ENCODE data around the gene RANBP1.

The RANBP1 gene

GRCh38 chr22:20108757-20109230 lies 7.1 kb upstream of the RANBP1 start:
- no peaks in the 10 kb centered on the region for H3K4me1 ChIP-seq (ENCODE audit: control insufficient read depth, low read depth, low read length)
- WGBS (ENCODE audit: extremely low coverage, insufficient coverage, low lambda C conversion rate): no CpG with 5 or more reads among the region's 12 CpGs
- H3K36me3 ChIP-seq (ENCODE audit: control insufficient read depth, insufficient read depth, low read length): peaks cover 35% of the 10 kb centered on the region

GRCh38 chr22:20109411-20110358 lies 6.2 kb upstream of the RANBP1 start:
- H3K79me1 ChIP-seq (ENCODE audit: low read length): peaks cover 9% of the 10 kb centered on the region
- no peaks in the 10 kb centered on the region for H3K27me3 ChIP-seq (ENCODE audit: insufficient read depth, low read length, poor library complexity)
- peaks cover 39% of the 10 kb centered on the region for H3K36me3 ChIP-seq (ENCODE audit: control insufficient read depth, insufficient read depth, low read length)
- H2BK5ac ChIP-seq (ENCODE audit: low read length): no peak overlapping the region
- H4K8ac ChIP-seq (ENCODE audit: low read depth, low read length): no peak overlapping the region
- H3K4me2 ChIP-seq (ENCODE audit: low read length): no peak overlapping the region
- peaks cover 2% of the 10 kb centered on the region for H3K79me2 ChIP-seq (ENCODE audit: control insufficient read depth, insufficient read depth, low read length)
- no peak overlapping the region for H3K4ac ChIP-seq (ENCODE audit: low read depth, low read length)
- no peak overlapping the region for H3K56ac ChIP-seq (ENCODE audit: low read length)
- no peak overlapping the region for H3K23ac ChIP-seq (ENCODE audit: low read length)
- no peak for DNase-seq
- H3K9ac ChIP-seq (ENCODE audit: low read length): no peak overlapping the region
- H2BK15ac ChIP-seq (replicated peaks; ENCODE audit: low read depth): no peak overlapping the region
- H2BK120ac ChIP-seq (ENCODE audit: low read depth, low read length): no peak overlapping the region
- H3K4me1 ChIP-seq (ENCODE audit: control insufficient read depth, low read depth, low read length): no peaks in the 10 kb centered on the region
- H2AK5ac ChIP-seq (ENCODE audit: low read length): no peak overlapping the region
- no peak overlapping the region for H3K27ac ChIP-seq (ENCODE audit: low read depth, low read length)
- H4K5ac ChIP-seq (ENCODE audit: low read length): no peak overlapping the region
- H3K18ac ChIP-seq (ENCODE audit: low read length): no peak overlapping the region
- WGBS (ENCODE audit: extremely low coverage, insufficient coverage, low lambda C conversion rate): no CpG with 5 or more reads among the region's 23 CpGs
- no peak overlapping the region for H3K4me3 ChIP-seq (ENCODE audit: low read length)

More at GRCh38 chr22:20108757-20109230, 7.1 kb upstream of the RANBP1 start:
- peaks cover 10% of the 10 kb centered on the region for H3K79me1 ChIP-seq (ENCODE audit: low read length)
- no peak overlapping the region for H2BK15ac ChIP-seq (replicated peaks; ENCODE audit: low read depth)
- no peak overlapping the region for H3K9ac ChIP-seq (ENCODE audit: low read length)
- H3K4ac ChIP-seq (ENCODE audit: low read depth, low read length): no peak overlapping the region
- no peak for DNase-seq
- H3K79me2 ChIP-seq (ENCODE audit: control insufficient read depth, insufficient read depth, low read length): peaks cover 2% of the 10 kb centered on the region
- H3K18ac ChIP-seq (ENCODE audit: low read length): no peak overlapping the region
- no peak overlapping the region for H4K5ac ChIP-seq (ENCODE audit: low read length)
- H3K4me3 ChIP-seq (ENCODE audit: low read length): no peak overlapping the region
- H2BK120ac ChIP-seq (ENCODE audit: low read depth, low read length): no peak overlapping the region
- H2BK5ac ChIP-seq (ENCODE audit: low read length): no peak overlapping the region
- H4K8ac ChIP-seq (ENCODE audit: low read depth, low read length): no peak overlapping the region
- no peak overlapping the region for H3K4me2 ChIP-seq (ENCODE audit: low read length)
- no peak overlapping the region for H2AK5ac ChIP-seq (ENCODE audit: low read length)
- no peak overlapping the region for H3K23ac ChIP-seq (ENCODE audit: low read length)
- no peak overlapping the region for H3K56ac ChIP-seq (ENCODE audit: low read length)
- no peaks in the 10 kb centered on the region for H3K27me3 ChIP-seq (ENCODE audit: insufficient read depth, low read length, poor library complexity)
- H3K27ac ChIP-seq (ENCODE audit: low read depth, low read length): no peak overlapping the region

- H2BK5ac ChIP-seq (ENCODE audit: low read length): no peak overlapping the region
- no peak overlapping the region for H3K4me3 ChIP-seq (ENCODE audit: low read length)
- H2BK120ac ChIP-seq (ENCODE audit: low read depth, low read length): no peak overlapping the region
- no peak overlapping the region for H3K23ac ChIP-seq (ENCODE audit: low read length)
- no peaks in the 10 kb centered on the region for H3K27me3 ChIP-seq (ENCODE audit: insufficient read depth, low read length, poor library complexity)
- H3K9ac ChIP-seq (ENCODE audit: low read length): no peak overlapping the region
- no peak overlapping the region for H2AK5ac ChIP-seq (ENCODE audit: low read length)
- peaks cover 4% of the 10 kb centered on the region for H3K79me1 ChIP-seq (ENCODE audit: low read length)
- WGBS (ENCODE audit: extremely low coverage, insufficient coverage, low lambda C conversion rate): no CpG with 5 or more reads among the region's 9 CpGs
- peaks cover 36% of the 10 kb centered on the region for H3K36me3 ChIP-seq (ENCODE audit: control insufficient read depth, insufficient read depth, low read length)
- no peak overlapping the region for H3K4me2 ChIP-seq (ENCODE audit: low read length)
- H3K79me2 ChIP-seq (ENCODE audit: control insufficient read depth, insufficient read depth, low read length): peaks cover 2% of the 10 kb centered on the region
- no peak overlapping the region for H3K4ac ChIP-seq (ENCODE audit: low read depth, low read length)
- H3K27ac ChIP-seq (ENCODE audit: low read depth, low read length): no peak overlapping the region
- no peak overlapping the region for H4K5ac ChIP-seq (ENCODE audit: low read length)
- no peak overlapping the region for H4K8ac ChIP-seq (ENCODE audit: low read depth, low read length)
- H3K56ac ChIP-seq (ENCODE audit: low read length): no peak overlapping the region
- no peak overlapping the region for H3K18ac ChIP-seq (ENCODE audit: low read length)
- no peaks in the 10 kb centered on the region for H3K4me1 ChIP-seq (ENCODE audit: control insufficient read depth, low read depth, low read length)
- no peak overlapping the region for H2BK15ac ChIP-seq (replicated peaks; ENCODE audit: low read depth)
- DNase-seq: no peak
Observed at GRCh38 chr22:20110359-20110985, 5.4 kb upstream of the RANBP1 start.

GRCh38 chr22:20111045-20111688 lies 4.7 kb upstream of the RANBP1 start:
- Histone ChIP-seq H3K79me1 (ENCODE audit: low read length) (peaks cover 9% of the 10 kb centered on the region), H4K8ac (ENCODE audit: low read depth, low read length) (no peak overlapping the region), H3K18ac (ENCODE audit: low read length) (no peak overlapping the region), H3K9ac (ENCODE audit: low read length) (no peak overlapping the region), H4K5ac (ENCODE audit: low read length) (no peak overlapping the region), H3K23ac (ENCODE audit: low read length) (no peak overlapping the region), H3K4ac (ENCODE audit: low read depth, low read length) (no peak overlapping the region), H3K36me3 (ENCODE audit: control insufficient read depth, insufficient read depth, low read length) (peaks cover 34% of the 10 kb centered on the region), H2BK15ac (replicated peaks; ENCODE audit: low read depth) (no peak overlapping the region), H3K27me3 (ENCODE audit: insufficient read depth, low read length, poor library complexity) (no peaks in the 10 kb centered on the region), H3K27ac (ENCODE audit: low read depth, low read length) (no peak overlapping the region), H2BK5ac (ENCODE audit: low read length) (no peak overlapping the region), H3K56ac (ENCODE audit: low read length) (no peak overlapping the region), H3K79me2 (ENCODE audit: control insufficient read depth, insufficient read depth, low read length) (peaks cover 8% of the 10 kb centered on the region), H2BK120ac (ENCODE audit: low read depth, low read length) (no peak overlapping the region), H3K4me1 (ENCODE audit: control insufficient read depth, low read depth, low read length) (no peaks in the 10 kb centered on the region), H3K4me2 (ENCODE audit: low read length) (no peak overlapping the region), H3K4me3 (ENCODE audit: low read length) (no peak overlapping the region), H2AK5ac (ENCODE audit: low read length) (no peak overlapping the region)
- DNase-seq: peak; percentile 55
- WGBS (ENCODE audit: extremely low coverage, insufficient coverage, low lambda C conversion rate): no CpG with 5 or more reads among the region's 14 CpGs

DNA sequence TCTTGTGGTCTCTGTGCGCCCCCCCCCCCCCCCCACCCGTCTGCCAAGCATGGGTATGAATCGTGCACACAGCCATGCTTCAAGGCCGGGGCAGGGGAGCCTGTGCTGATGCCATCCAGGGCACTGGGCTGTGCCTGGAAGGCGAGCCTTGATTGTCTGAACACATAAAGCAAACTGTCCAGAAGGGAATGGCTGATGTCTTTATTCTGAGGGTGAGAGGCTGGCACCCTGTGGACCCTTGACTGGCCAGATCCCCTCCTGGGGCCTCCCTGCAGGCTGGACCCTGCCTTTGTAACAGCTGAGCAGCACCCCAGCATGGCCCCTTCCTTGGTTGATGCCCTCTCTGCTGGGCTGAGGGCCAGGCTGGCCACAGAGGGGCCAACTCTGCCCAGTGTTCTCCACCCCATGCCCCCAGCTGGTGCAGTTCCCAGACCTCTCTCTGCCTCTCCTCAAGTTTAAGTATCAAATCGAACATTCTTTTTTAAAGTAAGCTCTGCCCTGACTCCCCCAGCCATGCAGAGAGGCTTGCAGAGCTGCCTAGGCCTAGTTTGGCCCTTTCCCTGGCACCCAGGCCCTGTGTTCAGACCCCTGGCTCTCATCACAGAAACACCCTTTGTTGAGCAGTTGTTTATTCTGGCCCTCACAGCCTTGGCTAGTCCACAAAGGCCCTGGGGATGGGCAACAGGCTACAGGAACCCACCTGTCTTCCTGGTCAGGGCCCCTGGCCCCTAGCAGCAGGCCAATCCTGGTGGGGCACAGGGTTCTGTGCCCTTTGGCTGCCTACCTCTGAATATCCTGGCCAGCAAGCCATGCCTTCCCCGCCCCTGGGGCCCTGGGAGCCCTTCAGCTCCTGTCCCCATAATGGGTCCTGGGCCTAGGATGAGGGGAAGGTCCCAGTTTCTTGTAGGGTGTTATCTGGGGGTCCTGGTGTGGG lies 3.9 kb upstream of the RANBP1 start:
- WGBS (ENCODE audit: extremely low coverage, insufficient coverage, low lambda C conversion rate): no CpG with 5 or more reads among the region's 7 CpGs
- no peaks in the 10 kb centered on the region for H3K4me1 ChIP-seq (ENCODE audit: control insufficient read depth, low read depth, low read length)
- no peak overlapping the region for H2AK5ac ChIP-seq (ENCODE audit: low read length)
- no peak overlapping the region for H2BK120ac ChIP-seq (ENCODE audit: low read depth, low read length)
- H3K23ac ChIP-seq (ENCODE audit: low read length): no peak overlapping the region
- H4K8ac ChIP-seq (ENCODE audit: low read depth, low read length): no peak overlapping the region
- no peak overlapping the region for H4K5ac ChIP-seq (ENCODE audit: low read length)
- H2BK15ac ChIP-seq (replicated peaks; ENCODE audit: low read depth): no peak overlapping the region
- H3K27ac ChIP-seq (ENCODE audit: low read depth, low read length): no peak overlapping the region
- no peak overlapping the region for H3K4ac ChIP-seq (ENCODE audit: low read depth, low read length)
- H3K79me2 ChIP-seq (ENCODE audit: control insufficient read depth, insufficient read depth, low read length): peaks cover 14% of the 10 kb centered on the region
- H3K4me2 ChIP-seq (ENCODE audit: low read length): no peak overlapping the region
- no peak for DNase-seq
- H3K36me3 ChIP-seq (ENCODE audit: control insufficient read depth, insufficient read depth, low read length): peaks cover 28% of the 10 kb centered on the region
- H3K18ac ChIP-seq (ENCODE audit: low read length): no peak overlapping the region
- H2BK5ac ChIP-seq (ENCODE audit: low read length): no peak overlapping the region
- no peaks in the 10 kb centered on the region for H3K27me3 ChIP-seq (ENCODE audit: insufficient read depth, low read length, poor library complexity)
- no peak overlapping the region for H3K4me3 ChIP-seq (ENCODE audit: low read length)
- no peak overlapping the region for H3K56ac ChIP-seq (ENCODE audit: low read length)
- H3K9ac ChIP-seq (ENCODE audit: low read length): no peak overlapping the region
- H3K79me1 ChIP-seq (ENCODE audit: low read length): peaks cover 11% of the 10 kb centered on the region
